NK-92 (cell line): ENCODE measurements around the gene RNFT2.

Experiments used
- DNase-seq: peaks from one replicate; lab custom pipeline; 2025; ENCODE audit not compliant: unreplicated experiment; lab: John Stamatoyannopoulos, UW

The RNFT2 gene

GRCh38 chr12:116876151-116876869 lies 138.2 kb downstream of the RNFT2 start:
- DNase-seq, result no peak

DNA sequence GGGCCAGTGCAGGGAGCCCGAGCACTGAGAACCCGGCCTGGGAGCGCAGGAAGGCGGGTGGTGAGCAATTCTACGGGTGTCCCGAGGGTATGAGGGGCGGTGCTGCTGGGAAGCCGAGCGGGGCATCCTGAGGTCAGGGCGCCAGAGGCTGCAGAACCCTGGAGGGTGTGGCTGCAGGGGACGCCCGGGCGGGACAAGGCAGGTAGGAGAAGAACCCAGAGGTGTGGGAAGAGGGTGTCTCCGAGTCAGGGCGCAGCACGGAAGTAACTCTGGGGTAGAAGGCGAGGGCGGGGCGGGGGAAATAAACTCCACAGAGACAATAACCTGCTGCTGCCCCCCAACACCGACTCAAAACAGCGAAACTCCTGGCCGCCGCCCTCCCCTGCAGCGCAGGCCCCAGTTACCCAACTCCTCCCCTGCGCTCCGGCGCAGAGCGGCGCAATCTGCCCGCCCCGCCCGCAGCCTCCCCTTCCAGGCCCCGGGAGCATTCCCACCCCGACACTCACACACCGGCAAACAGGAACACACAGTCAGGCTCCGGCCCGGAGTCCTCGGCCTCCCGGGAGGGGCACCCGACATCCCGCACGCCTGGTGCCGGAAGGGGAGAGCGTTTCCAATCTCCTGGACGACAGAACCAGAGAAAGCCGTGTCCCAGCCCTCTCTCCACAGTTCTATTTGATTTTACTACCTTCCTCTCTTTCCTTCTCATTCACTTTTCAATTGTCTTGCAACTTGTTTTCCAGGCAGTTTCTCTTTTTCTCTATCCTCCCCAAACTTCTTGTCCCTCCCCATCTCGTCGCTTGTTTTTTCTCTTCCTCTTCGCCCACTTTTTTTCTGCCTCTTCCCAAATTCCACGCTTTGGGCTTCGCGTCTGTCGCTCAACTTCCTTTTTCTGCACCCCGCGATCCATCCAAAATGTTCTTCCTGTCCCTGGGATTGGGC lies 140.7 kb downstream of the RNFT2 start:
- DNase-seq, result no peak

- DNase-seq, result no peak
These were observed 141.5 kb downstream of the RNFT2 start for GRCh38 chr12:116879509-116880212.

DNA sequence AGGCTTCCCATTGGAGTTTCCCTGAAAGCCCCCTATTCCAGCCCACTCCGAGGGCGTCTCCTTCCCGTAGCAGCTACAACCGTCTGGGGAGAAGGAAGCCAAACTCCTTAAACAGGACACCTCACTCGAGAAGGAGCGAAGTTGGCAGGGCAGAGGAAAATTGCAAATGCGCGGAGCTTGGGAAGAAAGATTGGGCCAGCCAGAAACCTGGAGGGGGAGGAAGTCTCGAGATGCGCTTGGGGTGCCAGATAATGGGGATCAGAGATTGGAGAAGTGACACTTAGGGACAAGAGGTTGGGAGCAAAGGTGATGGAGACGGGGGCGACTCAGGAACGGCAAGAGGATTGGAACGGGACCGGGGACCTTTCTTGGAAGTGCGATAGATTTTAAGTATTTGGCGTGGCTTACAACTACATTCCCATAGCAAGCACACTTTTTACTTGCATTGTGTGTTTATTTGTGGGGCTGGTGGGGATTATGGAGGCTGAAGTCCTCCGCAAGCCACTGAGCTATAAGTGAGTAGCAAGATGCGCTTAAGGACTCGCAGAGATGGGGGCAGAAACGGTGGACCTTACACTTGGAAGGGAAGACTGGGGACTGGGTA lies 142.2 kb downstream of the RNFT2 start:
- no peak for DNase-seq

DNA sequence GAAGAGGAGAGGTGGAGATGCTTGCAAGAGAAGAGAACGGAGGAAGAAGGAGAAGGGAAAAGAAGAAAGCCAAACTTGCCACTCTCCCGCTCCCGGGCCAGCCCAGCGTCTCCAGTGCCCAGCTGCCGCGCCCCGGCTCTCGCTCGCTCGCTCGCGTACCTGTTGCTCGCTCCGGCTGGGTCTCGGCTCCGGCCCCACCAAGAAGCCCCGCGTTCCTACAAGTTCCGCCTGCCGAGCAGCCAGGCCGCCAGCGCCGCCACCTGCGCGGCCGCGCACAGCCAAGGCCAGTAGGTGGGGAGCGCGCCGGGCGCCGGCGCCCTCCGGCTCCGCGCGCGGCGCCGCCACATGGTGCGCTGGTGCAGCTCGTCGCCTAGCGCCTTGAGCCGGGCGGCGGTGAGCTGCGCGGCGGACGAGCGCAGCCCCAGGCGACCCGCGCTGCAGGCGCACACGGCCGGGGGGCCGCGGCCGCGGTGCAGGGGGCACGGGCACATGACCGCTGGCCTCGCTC lies 142.8 kb downstream of the RNFT2 start:
- DNase-seq, result no peak

- DNase-seq, result no peak
These were observed 143.3 kb downstream of the RNFT2 start, which contains the start of gene HRK for GRCh38 chr12:116881325-116881876. Gene HRK (minus strand): TSS chr12:116881441. CDS start chr12:116881307, 134 bp downstream.

- no peak for DNase-seq
These were observed 143.9 kb downstream of the RNFT2 start for GRCh38 chr12:116881877-116882507.

GRCh38 chr12:116882742-116883141 lies 144.6 kb downstream of the RNFT2 start:
- no peak for DNase-seq

DNA sequence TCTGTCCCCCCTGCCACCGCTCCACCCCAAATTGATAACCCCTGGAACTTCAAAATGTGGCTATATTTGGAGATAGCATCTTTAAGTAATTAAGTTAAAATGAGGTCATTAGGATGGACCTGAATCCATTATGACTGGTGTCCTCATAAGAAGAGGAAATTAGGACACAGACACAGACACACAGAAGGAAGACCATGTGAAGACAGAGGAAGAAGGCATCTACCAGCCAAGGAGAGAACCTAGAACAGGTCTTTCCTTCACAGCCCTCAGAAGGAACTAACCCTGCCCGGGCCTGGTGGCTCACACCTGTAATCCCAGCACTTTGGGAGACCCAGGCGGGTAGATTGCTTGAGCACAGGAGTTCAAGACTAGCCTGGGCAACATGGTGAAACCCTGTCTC lies 146.8 kb downstream of the RNFT2 start:
- DNase-seq, result no peak

GRCh38 chr12:116885491-116885890 lies 147.4 kb downstream of the RNFT2 start:
- no peak for DNase-seq

- DNase-seq, result no peak
These were observed 149.1 kb downstream of the RNFT2 start for GRCh38 chr12:116887244-116887643.

GRCh38 chr12:116887897-116888296 lies 149.8 kb downstream of the RNFT2 start:
- DNase-seq, result no peak

GRCh38 chr12:116890330-116890729 lies 152.2 kb downstream of the RNFT2 start:
- no peak for DNase-seq

GRCh38 chr12:116891019-116891418 lies 152.9 kb downstream of the RNFT2 start:
- no peak for DNase-seq

DNA sequence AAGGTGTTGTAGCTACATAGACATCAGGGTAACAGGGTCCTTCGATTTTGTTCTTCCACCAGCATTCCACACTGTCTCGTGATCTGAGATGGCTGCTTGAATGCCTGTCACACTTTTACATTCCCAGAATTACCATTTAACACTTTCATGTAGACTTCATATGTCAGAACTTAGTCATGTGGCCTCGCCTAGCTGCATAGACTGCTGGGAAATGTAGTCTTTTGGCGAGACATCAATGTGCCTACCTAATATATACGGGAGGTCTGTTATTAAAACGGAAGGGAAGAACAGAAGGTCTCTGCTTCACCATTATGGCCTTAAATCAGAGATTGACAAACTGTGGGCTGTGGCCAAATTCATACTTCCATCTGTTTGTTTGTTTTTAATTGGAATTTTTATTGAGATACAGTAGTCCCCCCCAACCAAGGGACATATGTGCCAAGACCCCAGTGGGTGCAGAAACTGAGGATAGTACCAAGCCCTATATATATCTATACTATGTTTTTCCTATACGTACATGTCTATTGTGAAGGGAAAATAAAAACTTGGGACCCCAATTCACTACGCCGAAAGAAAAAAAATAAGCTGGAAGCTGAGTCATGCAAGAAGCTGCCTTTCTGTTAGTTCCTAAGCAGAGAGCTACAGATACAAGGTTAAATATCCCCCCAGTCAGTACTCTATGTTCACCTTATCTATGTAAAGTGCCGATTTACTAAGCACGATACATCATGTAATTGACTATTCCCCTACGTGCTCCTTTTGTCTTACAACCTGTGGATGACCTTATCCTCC lies 154.4 kb downstream of the RNFT2 start:
- DNase-seq, result no peak

GRCh38 chr12:116894913-116895312 lies 156.8 kb downstream of the RNFT2 start:
- no peak for DNase-seq

DNA sequence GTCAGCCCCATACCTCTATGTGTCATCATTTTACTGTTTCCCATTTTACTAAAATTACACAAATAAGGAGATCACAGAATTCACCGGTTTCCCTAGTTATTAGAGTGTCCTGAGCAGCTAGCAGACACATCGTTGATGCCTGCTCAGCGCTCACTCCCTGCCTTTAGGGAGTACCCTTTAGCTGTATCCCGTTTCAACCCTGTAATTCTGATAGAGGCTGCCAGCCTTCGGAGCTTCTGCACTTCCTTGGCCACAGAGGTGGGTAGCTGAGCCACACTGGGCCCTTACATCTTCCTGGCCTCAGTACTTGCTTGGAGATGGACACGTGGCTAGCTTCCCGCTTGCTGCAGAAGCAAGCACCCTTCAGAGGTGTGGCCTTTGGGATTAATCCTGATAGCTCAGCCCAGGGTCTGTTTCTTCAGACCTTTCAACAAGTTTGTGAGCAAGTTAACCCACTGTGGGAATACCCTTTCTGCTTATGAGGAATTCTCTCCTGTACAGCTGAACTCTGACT lies 158.4 kb downstream of the RNFT2 start:
- DNase-seq, result no peak

- no peak for DNase-seq
These were observed 159.4 kb downstream of the RNFT2 start for GRCh38 chr12:116897476-116897875.

GRCh38 chr12:116898669-116899068 lies 160.6 kb downstream of the RNFT2 start:
- DNase-seq, result no peak
